Measurements from ENCODE around the gene DSCAM. TPM values are rescaled to one million over a fixed set of nuclear protein-coding genes. Genes with fewer than 3 reads are reported as not detected.
A peak's percentile ranks its signal among the peaks of the same experiment; 100 is the strongest.

DSCAM gene
- total and polyA plus RNA-seq, 4 donors = 8.2 to 27.7 (median 15.2) TPM

- DNase-seq (ENCODE audit: low read depth in 4 of 6, low spot score in 6 of 6) = no peak
- no peak overlapping the region for H3K4me3 ChIP-seq (ENCODE audit: low read depth, low read length)
Observed at GRCh38 chr21:40564318-40564717, 282.6 kb downstream of the DSCAM start.

GRCh38 chr21:40563900-40564299, 283.1 kb downstream of the DSCAM start:
- H3K36me3 ChIP-seq (ENCODE audit: control insufficient read depth, insufficient read depth, low read length) = no peaks in the 10 kb centered on the region
- H3K27me3 ChIP-seq (ENCODE audit: control insufficient read depth, insufficient read depth, low read length) = no peaks in the 10 kb centered on the region
- no peaks in the 10 kb centered on the region for H3K9me3 ChIP-seq (ENCODE audit: control insufficient read depth, insufficient read depth, low read length)
- H3K27ac ChIP-seq (ENCODE audit: low read depth, low read length) = no peak overlapping the region
- no peak for DNase-seq (ENCODE audit: low read depth in 4 of 6, low spot score in 6 of 6)
- H3K4me3 ChIP-seq (ENCODE audit: low read depth, low read length) = no peak overlapping the region
- H3K4me1 ChIP-seq (ENCODE audit: control insufficient read depth, insufficient read depth, low read length) = no peaks in the 10 kb centered on the region
- no CpG with 5 or more reads among the region's 4 CpGs for WGBS (ENCODE audit: insufficient coverage)

More at GRCh38 chr21:40564318-40564717, 282.6 kb downstream of the DSCAM start:
- no peaks in the 10 kb centered on the region for H3K27me3 ChIP-seq (ENCODE audit: control insufficient read depth, insufficient read depth, low read length)
- no peak overlapping the region for H3K27ac ChIP-seq (ENCODE audit: low read depth, low read length)
- 93% methylated on average over 3 of the region's 6 CpGs for WGBS (ENCODE audit: insufficient coverage)
- no peaks in the 10 kb centered on the region for H3K4me1 ChIP-seq (ENCODE audit: control insufficient read depth, insufficient read depth, low read length)
- H3K36me3 ChIP-seq (ENCODE audit: control insufficient read depth, insufficient read depth, low read length) = no peaks in the 10 kb centered on the region
- H3K9me3 ChIP-seq (ENCODE audit: control insufficient read depth, insufficient read depth, low read length) = no peaks in the 10 kb centered on the region

GRCh38 chr21:40562242-40563002, 284.5 kb downstream of the DSCAM start:
- peak in 1 of 6 donors; percentile 50 for DNase-seq (ENCODE audit: low read depth in 4 of 6, low spot score in 6 of 6)
- Histone ChIP-seq H3K9me3 (ENCODE audit: control insufficient read depth, insufficient read depth, low read length) (no peaks in the 10 kb centered on the region), H3K36me3 (ENCODE audit: control insufficient read depth, insufficient read depth, low read length) (no peaks in the 10 kb centered on the region), H3K27me3 (ENCODE audit: control insufficient read depth, insufficient read depth, low read length) (no peaks in the 10 kb centered on the region), H3K4me1 (ENCODE audit: control insufficient read depth, insufficient read depth, low read length) (no peaks in the 10 kb centered on the region), H3K27ac (ENCODE audit: low read depth, low read length) (no peak overlapping the region), H3K4me3 (ENCODE audit: low read depth, low read length) (no peak overlapping the region)
- WGBS (ENCODE audit: insufficient coverage) = 86% methylated on average over 2 of the region's 9 CpGs

GRCh38 chr21:40556442-40556968, 290.5 kb downstream of the DSCAM start:
- WGBS (ENCODE audit: insufficient coverage) = no CpG with 5 or more reads among the region's 1 CpG

GRCh38 chr21:40555021-40555528, 291.9 kb downstream of the DSCAM start:
- H3K27me3 ChIP-seq (ENCODE audit: control insufficient read depth, insufficient read depth, low read length) = no peaks in the 10 kb centered on the region
- H3K36me3 ChIP-seq (ENCODE audit: control insufficient read depth, insufficient read depth, low read length) = no peaks in the 10 kb centered on the region
- no peak overlapping the region for H3K4me3 ChIP-seq (ENCODE audit: low read depth, low read length)
- no peak overlapping the region for H3K27ac ChIP-seq (ENCODE audit: low read depth, low read length)
- WGBS (ENCODE audit: insufficient coverage) = no CpG with 5 or more reads among the region's 2 CpGs
- peak in 2 of 6 donors; percentile 24 to 77 for DNase-seq (ENCODE audit: low read depth in 4 of 6, low spot score in 6 of 6)
- no peaks in the 10 kb centered on the region for H3K9me3 ChIP-seq (ENCODE audit: control insufficient read depth, insufficient read depth, low read length)
- no peaks in the 10 kb centered on the region for H3K4me1 ChIP-seq (ENCODE audit: control insufficient read depth, insufficient read depth, low read length)

More at GRCh38 chr21:40556442-40556968, 290.5 kb downstream of the DSCAM start:
- H3K4me3 ChIP-seq (ENCODE audit: low read depth, low read length) = no peak overlapping the region
- H3K36me3 ChIP-seq (ENCODE audit: control insufficient read depth, insufficient read depth, low read length) = no peaks in the 10 kb centered on the region
- no peaks in the 10 kb centered on the region for H3K9me3 ChIP-seq (ENCODE audit: control insufficient read depth, insufficient read depth, low read length)
- no peaks in the 10 kb centered on the region for H3K4me1 ChIP-seq (ENCODE audit: control insufficient read depth, insufficient read depth, low read length)
- no peaks in the 10 kb centered on the region for H3K27me3 ChIP-seq (ENCODE audit: control insufficient read depth, insufficient read depth, low read length)
- no peak overlapping the region for H3K27ac ChIP-seq (ENCODE audit: low read depth, low read length)
- DNase-seq (ENCODE audit: low read depth in 4 of 6, low spot score in 6 of 6) = no peak

- no peaks in the 10 kb centered on the region for H3K4me1 ChIP-seq (ENCODE audit: control insufficient read depth, insufficient read depth, low read length)
- DNase-seq (ENCODE audit: low read depth in 4 of 6, low spot score in 6 of 6) = no peak
- no peaks in the 10 kb centered on the region for H3K9me3 ChIP-seq (ENCODE audit: control insufficient read depth, insufficient read depth, low read length)
- H3K27ac ChIP-seq (ENCODE audit: low read depth, low read length) = no peak overlapping the region
- H3K27me3 ChIP-seq (ENCODE audit: control insufficient read depth, insufficient read depth, low read length) = no peaks in the 10 kb centered on the region
- H3K4me3 ChIP-seq (ENCODE audit: low read depth, low read length) = no peak overlapping the region
- WGBS (ENCODE audit: insufficient coverage) = no CpG with 5 or more reads among the region's 3 CpGs
- no peaks in the 10 kb centered on the region for H3K36me3 ChIP-seq (ENCODE audit: control insufficient read depth, insufficient read depth, low read length)
Observed at GRCh38 chr21:40553781-40554180, 293.2 kb downstream of the DSCAM start.

- Histone ChIP-seq H3K4me3 (ENCODE audit: low read depth, low read length) (no peak overlapping the region), H3K36me3 (ENCODE audit: control insufficient read depth, insufficient read depth, low read length) (no peaks in the 10 kb centered on the region), H3K27me3 (ENCODE audit: control insufficient read depth, insufficient read depth, low read length) (no peaks in the 10 kb centered on the region), H3K9me3 (ENCODE audit: control insufficient read depth, insufficient read depth, low read length) (peaks cover 2% of the 10 kb centered on the region), H3K4me1 (ENCODE audit: control insufficient read depth, insufficient read depth, low read length) (peaks cover 11% of the 10 kb centered on the region), H3K27ac (ENCODE audit: low read depth, low read length) (no peak overlapping the region)
- DNase-seq (ENCODE audit: low read depth in 4 of 6, low spot score in 6 of 6) = peak; percentile 7 to 95 (median 32)
- 32% methylated on average over 9 of the region's 18 CpGs for WGBS (ENCODE audit: insufficient coverage)
Observed at GRCh38 chr21:40547906-40548513, 298.9 kb downstream of the DSCAM start.

GRCh38 chr21:40546647-40547046, 300.3 kb downstream of the DSCAM start:
- no peaks in the 10 kb centered on the region for H3K36me3 ChIP-seq (ENCODE audit: control insufficient read depth, insufficient read depth, low read length)
- no peaks in the 10 kb centered on the region for H3K27me3 ChIP-seq (ENCODE audit: control insufficient read depth, insufficient read depth, low read length)
- no peak overlapping the region for H3K27ac ChIP-seq (ENCODE audit: low read depth, low read length)
- no CpG with 5 or more reads among the region's 2 CpGs for WGBS (ENCODE audit: insufficient coverage)
- H3K9me3 ChIP-seq (ENCODE audit: control insufficient read depth, insufficient read depth, low read length) = peaks cover 2% of the 10 kb centered on the region
- peaks cover 11% of the 10 kb centered on the region for H3K4me1 ChIP-seq (ENCODE audit: control insufficient read depth, insufficient read depth, low read length)
- no peak for DNase-seq (ENCODE audit: low read depth in 4 of 6, low spot score in 6 of 6)
- H3K4me3 ChIP-seq (ENCODE audit: low read depth, low read length) = no peak overlapping the region

GRCh38 chr21:40540216-40540615, 306.7 kb downstream of the DSCAM start:
- Histone ChIP-seq H3K4me1 (ENCODE audit: control insufficient read depth, insufficient read depth, low read length) (no peaks in the 10 kb centered on the region), H3K27ac (ENCODE audit: low read depth, low read length) (no peak overlapping the region), H3K9me3 (ENCODE audit: control insufficient read depth, insufficient read depth, low read length) (peaks cover 2% of the 10 kb centered on the region), H3K27me3 (ENCODE audit: control insufficient read depth, insufficient read depth, low read length) (no peaks in the 10 kb centered on the region), H3K4me3 (ENCODE audit: low read depth, low read length) (no peak overlapping the region), H3K36me3 (ENCODE audit: control insufficient read depth, insufficient read depth, low read length) (no peaks in the 10 kb centered on the region)
- WGBS (ENCODE audit: insufficient coverage) = 51% methylated on average over 2 of the region's 6 CpGs
- peak in 1 of 6 donors; percentile 54 for DNase-seq (ENCODE audit: low read depth in 4 of 6, low spot score in 6 of 6)

Measured in spinal cord (tissue), 10 donors.